ENCODE measurements around the gene SMC6. TPM values are rescaled to one million over a fixed set of nuclear protein-coding genes. Genes with fewer than 3 reads are reported as not detected.

Gene SMC6
- total and polyA plus RNA-seq, 2 experiments from 2014 or later = 53.4 to 59.8 TPM

DNA sequence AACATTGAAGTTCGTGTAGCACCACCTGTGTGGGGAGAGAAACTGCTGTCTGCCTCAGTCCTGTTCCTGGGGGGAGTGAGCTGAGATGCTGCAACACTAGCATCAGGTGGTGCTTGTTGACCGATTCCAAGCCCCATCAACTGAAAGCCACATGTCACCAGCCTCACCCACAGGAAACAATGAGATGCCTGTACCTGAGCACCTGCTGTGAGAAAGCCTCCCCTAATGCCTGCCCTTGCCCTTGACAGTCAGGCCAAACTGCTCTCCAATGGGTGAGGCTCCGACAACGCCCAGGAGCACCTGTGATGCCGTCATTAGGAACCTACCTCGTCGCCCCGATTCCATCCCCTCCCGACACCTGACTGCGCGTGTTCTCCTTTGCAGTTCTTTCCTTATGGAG lies 104.6 kb downstream of the SMC6 start:
- no peak overlapping the region for H3K27ac ChIP-seq (ENCODE audit: low read depth)
- Mint-ChIP-seq H3K27me3 (ENCODE audit: insufficient read depth, low read depth, poor library complexity) (peaks cover 2% of the 10 kb centered on the region), H3K36me3 (ENCODE audit: low read depth) (peaks cover 30% of the 10 kb centered on the region), H3K27ac (no peak overlapping the region), H3K4me1 (peaks cover 32% of the 10 kb centered on the region), H3K9me3 (no peaks in the 10 kb centered on the region), H3K4me3 (no peak overlapping the region)
- peaks cover 39% of the 10 kb centered on the region for H4K20me1 ChIP-seq (replicated peaks; ENCODE audit: insufficient read depth)
- peaks cover 8% of the 10 kb centered on the region; the same call in 1 of the 2 replicates for H3K36me3 ChIP-seq (ENCODE audit: insufficient read depth)
- ATAC-seq (no peak), DNase-seq (ENCODE audit: low spot score) (no peak)
- TF ChIP-seq CTCF (conservative IDR thresholded peaks at IDR 0.05; ENCODE audit: low read depth in 2 of 2) (no peak), STAT1 (IDR thresholded peaks at IDR 0.05; ENCODE audit: unreplicated experiment) (no peak), ZNF114 (CRISPR knock-in tag; IDR thresholded peaks at IDR 0.05) (no peak), NANOG (IDR thresholded peaks at IDR 0.05; ENCODE audit: borderline replicate concordance) (no peak), CREB1 (CRISPR knock-in tag; IDR thresholded peaks at IDR 0.05; ENCODE audit: low read depth) (no peak)
- TF ChIP-seq, protein P1, sequence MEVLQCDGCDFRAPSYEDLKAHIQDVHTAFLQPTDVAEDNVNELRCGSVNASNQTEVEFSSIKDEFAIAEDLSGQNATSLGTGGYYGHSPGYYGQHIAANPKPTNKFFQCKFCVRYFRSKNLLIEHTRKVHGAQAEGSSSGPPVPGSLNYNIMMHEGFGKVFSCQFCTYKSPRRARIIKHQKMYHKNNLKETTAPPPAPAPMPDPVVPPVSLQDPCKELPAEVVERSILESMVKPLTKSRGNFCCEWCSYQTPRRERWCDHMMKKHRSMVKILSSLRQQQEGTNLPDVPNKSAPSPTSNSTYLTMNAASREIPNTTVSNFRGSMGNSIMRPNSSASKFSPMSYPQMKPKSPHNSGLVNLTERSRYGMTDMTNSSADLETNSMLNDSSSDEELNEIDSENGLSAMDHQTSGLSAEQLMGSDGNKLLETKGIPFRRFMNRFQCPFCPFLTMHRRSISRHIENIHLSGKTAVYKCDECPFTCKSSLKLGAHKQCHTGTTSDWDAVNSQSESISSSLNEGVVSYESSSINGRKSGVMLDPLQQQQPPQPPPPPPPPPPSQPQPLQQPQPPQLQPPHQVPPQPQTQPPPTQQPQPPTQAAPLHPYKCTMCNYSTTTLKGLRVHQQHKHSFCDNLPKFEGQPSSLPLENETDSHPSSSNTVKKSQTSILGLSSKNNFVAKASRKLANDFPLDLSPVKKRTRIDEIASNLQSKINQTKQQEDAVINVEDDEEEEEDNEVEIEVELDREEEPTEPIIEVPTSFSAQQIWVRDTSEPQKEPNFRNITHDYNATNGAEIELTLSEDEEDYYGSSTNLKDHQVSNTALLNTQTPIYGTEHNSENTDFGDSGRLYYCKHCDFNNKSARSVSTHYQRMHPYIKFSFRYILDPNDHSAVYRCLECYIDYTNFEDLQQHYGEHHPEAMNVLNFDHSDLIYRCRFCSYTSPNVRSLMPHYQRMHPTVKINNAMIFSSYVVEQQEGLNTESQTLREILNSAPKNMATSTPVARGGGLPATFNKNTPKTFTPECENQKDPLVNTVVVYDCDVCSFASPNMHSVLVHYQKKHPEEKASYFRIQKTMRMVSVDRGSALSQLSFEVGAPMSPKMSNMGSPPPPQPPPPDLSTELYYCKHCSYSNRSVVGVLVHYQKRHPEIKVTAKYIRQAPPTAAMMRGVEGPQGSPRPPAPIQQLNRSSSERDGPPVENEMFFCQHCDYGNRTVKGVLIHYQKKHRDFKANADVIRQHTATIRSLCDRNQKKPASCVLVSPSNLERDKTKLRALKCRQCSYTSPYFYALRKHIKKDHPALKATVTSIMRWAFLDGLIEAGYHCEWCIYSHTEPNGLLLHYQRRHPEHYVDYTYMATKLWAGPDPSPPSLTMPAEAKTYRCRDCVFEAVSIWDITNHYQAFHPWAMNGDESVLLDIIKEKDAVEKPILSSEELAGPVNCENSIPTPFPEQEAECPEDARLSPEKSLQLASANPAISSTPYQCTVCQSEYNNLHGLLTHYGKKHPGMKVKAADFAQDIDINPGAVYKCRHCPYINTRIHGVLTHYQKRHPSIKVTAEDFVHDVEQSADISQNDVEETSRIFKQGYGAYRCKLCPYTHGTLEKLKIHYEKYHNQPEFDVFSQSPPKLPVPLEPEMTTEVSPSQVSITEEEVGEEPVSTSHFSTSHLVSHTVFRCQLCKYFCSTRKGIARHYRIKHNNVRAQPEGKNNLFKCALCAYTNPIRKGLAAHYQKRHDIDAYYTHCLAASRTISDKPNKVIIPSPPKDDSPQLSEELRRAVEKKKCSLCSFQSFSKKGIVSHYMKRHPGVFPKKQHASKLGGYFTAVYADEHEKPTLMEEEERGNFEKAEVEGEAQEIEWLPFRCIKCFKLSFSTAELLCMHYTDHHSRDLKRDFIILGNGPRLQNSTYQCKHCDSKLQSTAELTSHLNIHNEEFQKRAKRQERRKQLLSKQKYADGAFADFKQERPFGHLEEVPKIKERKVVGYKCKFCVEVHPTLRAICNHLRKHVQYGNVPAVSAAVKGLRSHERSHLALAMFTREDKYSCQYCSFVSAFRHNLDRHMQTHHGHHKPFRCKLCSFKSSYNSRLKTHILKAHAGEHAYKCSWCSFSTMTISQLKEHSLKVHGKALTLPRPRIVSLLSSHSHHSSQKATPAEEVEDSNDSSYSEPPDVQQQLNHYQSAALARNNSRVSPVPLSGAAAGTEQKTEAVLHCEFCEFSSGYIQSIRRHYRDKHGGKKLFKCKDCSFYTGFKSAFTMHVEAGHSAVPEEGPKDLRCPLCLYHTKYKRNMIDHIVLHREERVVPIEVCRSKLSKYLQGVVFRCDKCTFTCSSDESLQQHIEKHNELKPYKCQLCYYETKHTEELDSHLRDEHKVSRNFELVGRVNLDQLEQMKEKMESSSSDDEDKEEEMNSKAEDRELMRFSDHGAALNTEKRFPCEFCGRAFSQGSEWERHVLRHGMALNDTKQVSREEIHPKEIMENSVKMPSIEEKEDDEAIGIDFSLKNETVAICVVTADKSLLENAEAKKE (CRISPR knock-in tag; IDR thresholded peaks at IDR 0.05) = no peak
- TF ChIP-seq, protein P2, sequence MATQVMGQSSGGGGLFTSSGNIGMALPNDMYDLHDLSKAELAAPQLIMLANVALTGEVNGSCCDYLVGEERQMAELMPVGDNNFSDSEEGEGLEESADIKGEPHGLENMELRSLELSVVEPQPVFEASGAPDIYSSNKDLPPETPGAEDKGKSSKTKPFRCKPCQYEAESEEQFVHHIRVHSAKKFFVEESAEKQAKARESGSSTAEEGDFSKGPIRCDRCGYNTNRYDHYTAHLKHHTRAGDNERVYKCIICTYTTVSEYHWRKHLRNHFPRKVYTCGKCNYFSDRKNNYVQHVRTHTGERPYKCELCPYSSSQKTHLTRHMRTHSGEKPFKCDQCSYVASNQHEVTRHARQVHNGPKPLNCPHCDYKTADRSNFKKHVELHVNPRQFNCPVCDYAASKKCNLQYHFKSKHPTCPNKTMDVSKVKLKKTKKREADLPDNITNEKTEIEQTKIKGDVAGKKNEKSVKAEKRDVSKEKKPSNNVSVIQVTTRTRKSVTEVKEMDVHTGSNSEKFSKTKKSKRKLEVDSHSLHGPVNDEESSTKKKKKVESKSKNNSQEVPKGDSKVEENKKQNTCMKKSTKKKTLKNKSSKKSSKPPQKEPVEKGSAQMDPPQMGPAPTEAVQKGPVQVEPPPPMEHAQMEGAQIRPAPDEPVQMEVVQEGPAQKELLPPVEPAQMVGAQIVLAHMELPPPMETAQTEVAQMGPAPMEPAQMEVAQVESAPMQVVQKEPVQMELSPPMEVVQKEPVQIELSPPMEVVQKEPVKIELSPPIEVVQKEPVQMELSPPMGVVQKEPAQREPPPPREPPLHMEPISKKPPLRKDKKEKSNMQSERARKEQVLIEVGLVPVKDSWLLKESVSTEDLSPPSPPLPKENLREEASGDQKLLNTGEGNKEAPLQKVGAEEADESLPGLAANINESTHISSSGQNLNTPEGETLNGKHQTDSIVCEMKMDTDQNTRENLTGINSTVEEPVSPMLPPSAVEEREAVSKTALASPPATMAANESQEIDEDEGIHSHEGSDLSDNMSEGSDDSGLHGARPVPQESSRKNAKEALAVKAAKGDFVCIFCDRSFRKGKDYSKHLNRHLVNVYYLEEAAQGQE (IDR thresholded peaks at IDR 0.05; ENCODE audit: unreplicated experiment) = no peak
- H3K4me3 ChIP-seq = no peak overlapping the region
- no peaks in the 10 kb centered on the region for H3F3A ChIP-seq (replicated peaks; ENCODE audit: low read depth)
- H3K4me1 ChIP-seq (ENCODE audit: insufficient read depth) = 0 out of 2 replicates have a peak, but pooled peaks cover 14% of the 10 kb centered on the region
- H3K4me2 ChIP-seq = no peak overlapping the region
- H2AFZ ChIP-seq = no peak overlapping the region
- no peaks in the 10 kb centered on the region for H3K9me2 ChIP-seq (ENCODE audit: insufficient read depth)
- peaks cover 3% of the 10 kb centered on the region for H3K79me2 ChIP-seq (replicated peaks; ENCODE audit: insufficient read depth)
- no peaks in the 10 kb centered on the region for H3K27me3 ChIP-seq (ENCODE audit: insufficient read depth)
